Measurements from ENCODE around the gene PHLPP1.

- no peak for TF ChIP-seq SIN3A (IDR thresholded peaks at IDR 0.05; ENCODE audit: borderline replicate concordance in 2 of 2, control insufficient read depth in 1 of 2, low read depth in 2 of 2, low read length in 2 of 2)
- no peak for TF ChIP-seq BRCA1 (IDR thresholded peaks at IDR 0.05)
- TF ChIP-seq BRCA1 (CRISPR knock-in tag; IDR thresholded peaks at IDR 0.05) = no peak
- TF ChIP-seq HBP1 (CRISPR knock-in tag; IDR thresholded peaks at IDR 0.05) = no peak
- TF ChIP-seq TEAD1 (CRISPR knock-in tag; IDR thresholded peaks at IDR 0.05) = no peak
- TF ChIP-seq CBFB (CRISPR knock-in tag; IDR thresholded peaks at IDR 0.05) = no peak
- no peak for TF ChIP-seq SMC3 (conservative IDR thresholded peaks at IDR 0.05; ENCODE audit: insufficient read depth, low read depth, low read length)
- no peak for TF ChIP-seq STAT5A (IDR thresholded peaks at IDR 0.05; ENCODE audit: borderline replicate concordance, low read length)
- no peak for TF ChIP-seq GABPA (tag; conservative IDR thresholded peaks at IDR 0.05; ENCODE audit: low read depth)
- no peak for TF ChIP-seq EGR1 (conservative IDR thresholded peaks at IDR 0.05)
- no peak for TF ChIP-seq ATF2 (CRISPR knock-in tag; IDR thresholded peaks at IDR 0.05)
Observed at GRCh38 chr18:62755946-62756345, 40.6 kb downstream of the PHLPP1 start.
